K562 (cell line): Measurements from ENCODE around the gene IL12RB2. TPM values are rescaled to one million over a fixed set of nuclear protein-coding genes. Genes with fewer than 3 reads are reported as not detected.

Source experiments
- DMBX1 ChIP-seq: fragments of 250-450 bp; sonication (Bioruptor Pico); IDR thresholded peaks from 2 replicates; pipeline ENCODE4 v1.8.0; 2022; ENCODE audit warnings: inconsistent platforms, mild to moderate bottlenecking, moderate library complexity, borderline replicate concordance
- EZH2 ChIP-seq: IDR thresholded peaks from 2 replicates; pipeline ENCODE4 v1.6.1; 2012; ENCODE audit warnings: low read depth, mild to moderate bottlenecking, inconsistent platforms, low read length, borderline replicate concordance
- GABPB1 ChIP-seq: sonication (generic); formaldehyde crosslinking; IDR thresholded peaks from 2 replicates; pipeline ENCODE4 v1.8.0; 2022; ENCODE audit warnings: mild to moderate bottlenecking, missing genetic modification reagents
- KDM1A ChIP-seq, 2 experiments: fragments of 450-650 bp; IDR thresholded peaks; 2 replicates each; pipeline ENCODE4 v1.6.1; 2016; ENCODE audit warnings: mild to moderate bottlenecking in 2 of 2
- NFE2 ChIP-seq: IDR thresholded peaks from 2 replicates; pipeline ENCODE4 v1.6.1; 2014; ENCODE audit warnings: antibody characterized with exemption, low read depth
- NFXL1 ChIP-seq: fragments of 450-650 bp; formaldehyde crosslinking; IDR thresholded peaks from 2 replicates; pipeline ENCODE4 v1.4.0; 2021; ENCODE audit warnings: mild to moderate bottlenecking
- NUFIP1 ChIP-seq: fragments of 450-650 bp; IDR thresholded peaks from 2 replicates; pipeline ENCODE4 v1.6.1; 2018; ENCODE audit not compliant: partially characterized antibody
- POLR2AphosphoS2 ChIP-seq: IDR thresholded peaks from 2 replicates; pipeline ENCODE4 v1.6.1; 2012; ENCODE audit warnings: low read length, improper control_type of control experiment
- POLR3A ChIP-seq: IDR thresholded peaks from 2 replicates; pipeline ENCODE4 v1.6.1; 2011; ENCODE audit warnings: borderline replicate concordance, mild to moderate bottlenecking, moderate library complexity; ENCODE audit not compliant: insufficient read length, insufficient read depth; ENCODE audit errors: extremely low read depth
- RBM39 ChIP-seq: fragments of 200-400 bp; formaldehyde crosslinking; optimal IDR thresholded peaks from 2 replicates; pipeline ENCODE3; 2018; ENCODE audit warnings: low read depth, low read length
- RHOXF2B ChIP-seq: fragments of 250-450 bp; sonication (Bioruptor Pico); conservative IDR thresholded peaks from 2 replicates; pipeline ENCODE4 v1.5.1; 2021
- SUPT5H ChIP-seq: fragments of 450-650 bp; IDR thresholded peaks from 2 replicates; pipeline ENCODE4 v1.6.1; 2016
- TCFL5 ChIP-seq: fragments of 250-450 bp; sonication (Bioruptor Pico); conservative IDR thresholded peaks from 2 replicates; pipeline ENCODE4 v1.6.1; 2021; ENCODE audit warnings: mild to moderate bottlenecking, moderate library complexity, matching md5 sums
- XRCC4 ChIP-seq: IDR thresholded peaks from one replicate; pipeline ENCODE4 v1.6.1; 2011; ENCODE audit not compliant: insufficient read depth, insufficient read length; ENCODE audit errors: extremely low read depth
- ZNF174 ChIP-seq: fragments of 250-450 bp; sonication (Bioruptor Pico); IDR thresholded peaks from 2 replicates; pipeline ENCODE4 v1.4.0; 2020; ENCODE audit warnings: mild to moderate bottlenecking
- polyA plus RNA-seq, 8 experiments: library from polyadenylated mRNA; depleted of rRNA in 4 of 8; stranded (reverse) in 5 of 8; unstranded in 3 of 8; fragments of >200 nt; fragmentation: Nextera tagmentation in 2 of 8; fragmentation: Illumina TruSeq in 1 of 8; extraction: Ambion mirVana in 2 of 8; extraction: Trizol in 1 of 8; gene quantifications; 2 replicates each; pipeline versions ENCODE4 v1.2.1 to v1.2.3, GENCODE V29; 2011 to 2014; ENCODE audit warnings: inconsistent platforms in 1 of 8, missing spikeins in 1 of 8
- total RNA-seq, 7 experiments: library from RNA; depleted of rRNA in 6 of 7; stranded (reverse); fragments of >200 nt in 6 of 7; fragmentation: Illumina TruSeq in 2 of 7; extraction: Trizol in 2 of 7; gene quantifications; 2 replicates each; pipeline versions ENCODE4 v1.2.1 to v1.2.3, GENCODE V29; 2011 to 2021; ENCODE audit warnings: low replicate concordance in 1 of 7
- TF ChIP-seq, protein P1 (sequence below), 3 experiments: fragments of 200-800 bp in 1 of 3; sonication (Bioruptor generic) in 1 of 3; sonication (generic) in 1 of 3; formaldehyde crosslinking in 1 of 3; IDR thresholded peaks; 2 replicates each; pipeline versions ENCODE4 v1.6.1 to v1.8.0; 2016 to 2022; ENCODE audit warnings: mild to moderate bottlenecking in 2 of 3, missing compliant biosample characterization in 2 of 3, missing genetic modification characterization in 2 of 3, missing genetic modification reagents in 1 of 3
- TF ChIP-seq, protein P2 (sequence below): fragments of 450-650 bp; IDR thresholded peaks from 2 replicates; pipeline ENCODE4 v1.6.1; 2016; ENCODE audit warnings: missing biosample characterization, missing genetic modification characterization
- TF ChIP-seq, protein P3 (sequence below): fragments of 250-450 bp; sonication (Bioruptor Pico); IDR thresholded peaks from 2 replicates; pipeline ENCODE4 v1.8.0; 2021; ENCODE audit warnings: borderline replicate concordance, mild to moderate bottlenecking, moderate library complexity; ENCODE audit not compliant: poor library complexity, severe bottlenecking
- TF ChIP-seq, protein P4 (sequence below): sonication (generic); formaldehyde crosslinking; IDR thresholded peaks from 2 replicates; pipeline ENCODE4 v1.8.1; 2023; ENCODE audit warnings: mild to moderate bottlenecking, missing genetic modification reagents
- TF ChIP-seq, protein P5 (sequence below): fragments of 450-650 bp; IDR thresholded peaks from 2 replicates; pipeline ENCODE4 v1.6.1; 2018; ENCODE audit not compliant: partially characterized antibody

Gene IL12RB2
- total and polyA plus RNA-seq, 9 of the 15 experiments (the other 6 are each of a cell fraction or from before 2014, with no cell fraction given), result 0.39 to 3.3 (median 1.9) TPM

DNA sequence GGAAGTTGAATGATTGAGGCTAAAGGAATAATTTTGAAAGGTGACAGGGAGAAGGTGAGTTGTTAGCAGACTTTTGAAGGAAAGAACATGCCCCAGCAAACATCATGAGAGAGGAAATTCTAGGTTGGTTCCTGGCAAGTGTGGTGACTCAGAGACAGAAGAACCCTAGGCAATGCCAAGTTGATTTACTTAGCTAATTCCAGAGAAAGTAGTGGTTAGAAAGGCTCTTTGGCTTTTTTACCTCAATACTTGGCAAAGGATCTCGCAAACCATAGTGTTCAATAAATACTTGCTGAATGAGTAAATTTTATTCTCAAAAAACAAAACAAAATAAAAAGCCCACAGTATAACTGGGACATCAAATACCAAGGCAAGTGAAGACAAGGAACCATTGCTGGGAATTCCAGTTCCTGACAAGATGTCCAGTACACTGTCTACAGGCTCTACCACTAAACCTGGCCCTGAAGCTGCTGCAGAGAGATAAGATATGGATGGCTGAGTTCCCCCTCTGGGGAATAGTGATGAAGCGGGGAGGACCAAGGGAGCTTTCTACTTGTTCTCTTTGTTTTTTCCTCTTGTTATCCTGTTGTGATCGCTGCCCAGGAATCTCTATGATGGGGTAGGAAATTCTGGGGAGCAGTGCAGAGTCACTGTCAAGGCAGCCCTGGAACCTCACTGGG is 48.2 kb downstream of the IL12RB2 start (continued):
- TF ChIP-seq ZNF174 (CRISPR knock-in tag) (no peak), RBM39 (no peak), SUPT5H (no peak), POLR3A (no peak), DMBX1 (no peak), NFXL1 (CRISPR knock-in tag) (no peak), RHOXF2B (CRISPR knock-in tag) (no peak), TCFL5 (CRISPR knock-in tag) (no peak), POLR2AphosphoS2 (no peak), XRCC4 (no peak), GABPB1 (CRISPR knock-in tag) (no peak), KDM1A (IDR thresholded peaks at IDR 0.05) (peak; percentile 61 to 63; a peak in 3 of 4 replicates), NFE2 (no peak), EZH2 (no peak), NUFIP1 (no peak)
- TF ChIP-seq, protein P1, sequence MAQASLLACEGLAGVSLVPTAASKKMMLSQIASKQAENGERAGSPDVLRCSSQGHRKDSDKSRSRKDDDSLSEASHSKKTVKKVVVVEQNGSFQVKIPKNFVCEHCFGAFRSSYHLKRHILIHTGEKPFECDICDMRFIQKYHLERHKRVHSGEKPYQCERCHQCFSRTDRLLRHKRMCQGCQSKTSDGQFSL (CRISPR knock-in tag; IDR thresholded peaks at IDR 0.05), result no peak
- TF ChIP-seq, protein P1 (tag; IDR thresholded peaks at IDR 0.05), result no peak
- TF ChIP-seq, protein P2, sequence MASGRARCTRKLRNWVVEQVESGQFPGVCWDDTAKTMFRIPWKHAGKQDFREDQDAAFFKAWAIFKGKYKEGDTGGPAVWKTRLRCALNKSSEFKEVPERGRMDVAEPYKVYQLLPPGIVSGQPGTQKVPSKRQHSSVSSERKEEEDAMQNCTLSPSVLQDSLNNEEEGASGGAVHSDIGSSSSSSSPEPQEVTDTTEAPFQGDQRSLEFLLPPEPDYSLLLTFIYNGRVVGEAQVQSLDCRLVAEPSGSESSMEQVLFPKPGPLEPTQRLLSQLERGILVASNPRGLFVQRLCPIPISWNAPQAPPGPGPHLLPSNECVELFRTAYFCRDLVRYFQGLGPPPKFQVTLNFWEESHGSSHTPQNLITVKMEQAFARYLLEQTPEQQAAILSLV (tag), result no peak
- TF ChIP-seq, protein P3, sequence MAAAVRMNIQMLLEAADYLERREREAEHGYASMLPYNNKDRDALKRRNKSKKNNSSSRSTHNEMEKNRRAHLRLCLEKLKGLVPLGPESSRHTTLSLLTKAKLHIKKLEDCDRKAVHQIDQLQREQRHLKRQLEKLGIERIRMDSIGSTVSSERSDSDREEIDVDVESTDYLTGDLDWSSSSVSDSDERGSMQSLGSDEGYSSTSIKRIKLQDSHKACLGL (CRISPR knock-in tag), result no peak
- TF ChIP-seq, protein P4, sequence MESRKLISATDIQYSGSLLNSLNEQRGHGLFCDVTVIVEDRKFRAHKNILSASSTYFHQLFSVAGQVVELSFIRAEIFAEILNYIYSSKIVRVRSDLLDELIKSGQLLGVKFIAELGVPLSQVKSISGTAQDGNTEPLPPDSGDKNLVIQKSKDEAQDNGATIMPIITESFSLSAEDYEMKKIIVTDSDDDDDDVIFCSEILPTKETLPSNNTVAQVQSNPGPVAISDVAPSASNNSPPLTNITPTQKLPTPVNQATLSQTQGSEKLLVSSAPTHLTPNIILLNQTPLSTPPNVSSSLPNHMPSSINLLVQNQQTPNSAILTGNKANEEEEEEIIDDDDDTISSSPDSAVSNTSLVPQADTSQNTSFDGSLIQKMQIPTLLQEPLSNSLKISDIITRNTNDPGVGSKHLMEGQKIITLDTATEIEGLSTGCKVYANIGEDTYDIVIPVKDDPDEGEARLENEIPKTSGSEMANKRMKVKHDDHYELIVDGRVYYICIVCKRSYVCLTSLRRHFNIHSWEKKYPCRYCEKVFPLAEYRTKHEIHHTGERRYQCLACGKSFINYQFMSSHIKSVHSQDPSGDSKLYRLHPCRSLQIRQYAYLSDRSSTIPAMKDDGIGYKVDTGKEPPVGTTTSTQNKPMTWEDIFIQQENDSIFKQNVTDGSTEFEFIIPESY (CRISPR knock-in tag), result no peak
- TF ChIP-seq, protein P5, sequence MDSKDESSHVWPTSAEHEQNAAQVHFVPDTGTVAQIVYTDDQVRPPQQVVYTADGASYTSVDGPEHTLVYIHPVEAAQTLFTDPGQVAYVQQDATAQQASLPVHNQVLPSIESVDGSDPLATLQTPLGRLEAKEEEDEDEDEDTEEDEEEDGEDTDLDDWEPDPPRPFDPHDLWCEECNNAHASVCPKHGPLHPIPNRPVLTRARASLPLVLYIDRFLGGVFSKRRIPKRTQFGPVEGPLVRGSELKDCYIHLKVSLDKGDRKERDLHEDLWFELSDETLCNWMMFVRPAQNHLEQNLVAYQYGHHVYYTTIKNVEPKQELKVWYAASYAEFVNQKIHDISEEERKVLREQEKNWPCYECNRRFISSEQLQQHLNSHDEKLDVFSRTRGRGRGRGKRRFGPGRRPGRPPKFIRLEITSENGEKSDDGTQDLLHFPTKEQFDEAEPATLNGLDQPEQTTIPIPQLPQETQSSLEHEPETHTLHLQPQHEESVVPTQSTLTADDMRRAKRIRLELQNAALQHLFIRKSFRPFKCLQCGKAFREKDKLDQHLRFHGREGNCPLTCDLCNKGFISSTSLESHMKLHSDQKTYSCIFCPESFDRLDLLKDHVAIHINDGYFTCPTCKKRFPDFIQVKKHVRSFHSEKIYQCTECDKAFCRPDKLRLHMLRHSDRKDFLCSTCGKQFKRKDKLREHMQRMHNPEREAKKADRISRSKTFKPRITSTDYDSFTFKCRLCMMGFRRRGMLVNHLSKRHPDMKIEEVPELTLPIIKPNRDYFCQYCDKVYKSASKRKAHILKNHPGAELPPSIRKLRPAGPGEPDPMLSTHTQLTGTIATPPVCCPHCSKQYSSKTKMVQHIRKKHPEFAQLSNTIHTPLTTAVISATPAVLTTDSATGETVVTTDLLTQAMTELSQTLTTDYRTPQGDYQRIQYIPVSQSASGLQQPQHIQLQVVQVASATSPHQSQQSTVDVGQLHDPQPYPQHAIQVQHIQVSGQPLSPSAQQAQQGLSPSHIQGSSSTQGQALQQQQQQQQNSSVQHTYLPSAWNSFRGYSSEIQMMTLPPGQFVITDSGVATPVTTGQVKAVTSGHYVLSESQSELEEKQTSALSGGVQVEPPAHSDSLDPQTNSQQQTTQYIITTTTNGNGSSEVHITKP, result peak; percentile 62
